ENCODE data around the gene S100A3. TPM values are rescaled to one million over a fixed set of nuclear protein-coding genes. Genes with fewer than 3 reads are reported as not detected.

S100A3 gene
- total RNA-seq, 2 donors from 2014 or later, result not detected

DNA sequence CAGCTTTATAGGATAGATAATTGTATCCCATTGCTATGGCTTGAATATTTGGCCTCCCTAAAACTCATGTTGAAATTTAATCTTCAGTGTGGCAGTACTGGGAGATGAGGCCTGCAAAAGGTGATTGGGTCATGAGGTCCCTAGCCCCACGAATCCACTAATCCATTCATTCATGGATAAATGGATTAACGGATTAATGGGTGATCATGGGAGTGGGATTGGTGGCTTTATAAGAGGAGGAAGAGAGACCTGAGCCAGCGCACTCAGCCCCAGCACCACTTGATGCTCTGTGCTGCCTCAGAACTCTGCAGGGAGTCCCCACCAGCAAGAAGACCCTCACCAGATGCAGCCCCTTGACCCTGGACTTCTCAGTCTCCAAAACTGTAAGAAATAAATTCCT lies 45.3 kb downstream of the S100A3 start:
- intact Hi-C loops (cut with DNase I, micrococcal nuclease), result no loop called here
- DNase-seq, result no peak

DNA sequence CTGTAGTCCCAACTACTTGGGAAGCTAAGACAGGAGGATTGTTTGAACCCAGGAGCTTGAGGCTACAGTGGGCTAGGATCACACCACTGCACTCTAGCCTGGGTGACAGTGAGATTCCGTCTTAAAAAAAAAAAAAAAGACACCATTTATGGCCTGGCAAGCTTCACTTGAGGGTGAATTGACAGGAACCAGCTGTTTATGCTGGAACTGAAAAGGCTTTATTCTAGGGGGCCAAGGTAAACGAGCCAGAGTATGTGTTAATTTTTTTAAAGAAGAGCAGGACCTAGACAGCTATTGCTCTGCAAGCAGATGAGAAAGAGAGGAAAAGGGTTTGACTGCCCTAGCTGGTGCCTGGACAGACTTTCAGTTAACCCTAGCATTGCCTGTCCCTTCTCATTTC lies 50.3 kb downstream of the S100A3 start:
- no peak for ATAC-seq
- intact Hi-C loops (cut with DNase I, micrococcal nuclease), result loop anchor here (5.0 to 10.0 kb wide), 2 partner anchors 144 to 146 kb away; partner anchors contain the start of gene S100A9 (in 1 of the 2)
- no peak for DNase-seq

More for the DNA sequence above, 45.3 kb downstream of the S100A3 start:
- no peak for ATAC-seq

Other genes starting within 250 kb of the S100A3 start
- not detected for gene PGLYRP3, start 236.3 kb downstream of the S100A3 start, total RNA-seq
- gene PGLYRP4, start 200.4 kb downstream of the S100A3 start, total RNA-seq, result not detected
- 10 to 100 TPM in 1 of 2 donors, 1 to 10 TPM in 1; 9.2 to 21.0 TPM for gene S100A9, start 191.4 kb downstream of the S100A3 start, total RNA-seq
- under 1 TPM in 1 of 2 donors, not detected in 1; 0.85 TPM for gene S100A12, start 173.6 kb downstream of the S100A3 start, total RNA-seq
- gene S100A8, start 158.2 kb downstream of the S100A3 start, total RNA-seq, result 1 to 10 TPM; 1.2 to 6.7 TPM
- gene S100A7A, start 132.7 kb downstream of the S100A3 start, total RNA-seq, result not detected
- gene S100A7, start 88.6 kb downstream of the S100A3 start, total RNA-seq, result not detected
- 1,000 to 10,000 TPM; 2,086 to 2,115 TPM for gene S100A6, start 13.3 kb downstream of the S100A3 start, total RNA-seq
- not detected for gene S100A5, start 8.3 kb downstream of the S100A3 start, total RNA-seq
- 10 to 100 TPM; 36.1 to 79.4 TPM for gene S100A4, start 3.5 kb downstream of the S100A3 start, total RNA-seq
- 1 to 10 TPM in 1 of 2 donors, not detected in 1; 1.1 TPM for gene S100A2, start 16.6 kb upstream of the S100A3 start, total RNA-seq
- gene S100A16, start 63.9 kb upstream of the S100A3 start, total RNA-seq, result 100 to 1,000 TPM; 191 to 231 TPM
- gene S100A14, start 67.1 kb upstream of the S100A3 start, total RNA-seq, result 100 to 1,000 TPM; 443 to 453 TPM
- 10 to 100 TPM; 46.2 to 59.1 TPM for gene S100A13, start 78.2 kb upstream of the S100A3 start, total RNA-seq
- 1 to 10 TPM; 1.6 to 1.9 TPM for gene S100A1, start 79.2 kb upstream of the S100A3 start, total RNA-seq
- gene CHTOP, start 84.8 kb upstream of the S100A3 start, total RNA-seq, result 10 to 100 TPM; 54.0 to 61.5 TPM
- gene SNAPIN, start 109.4 kb upstream of the S100A3 start, total RNA-seq, result 10 to 100 TPM; 23.6 to 25.1 TPM
- 100 to 1,000 TPM in 1 of 2 donors, 10 to 100 TPM in 1; 93.1 to 113 TPM for gene ILF2, start 121.7 kb upstream of the S100A3 start, total RNA-seq
- 1 to 10 TPM; 2.8 to 5.2 TPM for gene NPR1, start 129.4 kb upstream of the S100A3 start, total RNA-seq
- gene INTS3, start 178.8 kb upstream of the S100A3 start, total RNA-seq, result 10 to 100 TPM; 25.8 to 28.1 TPM
- gene SLC27A3, start 226.1 kb upstream of the S100A3 start, total RNA-seq, result 10 to 100 TPM; 22.5 to 24.8 TPM

Measured in left colon (tissue), 2 donors.